Activated CD4-positive, alpha-beta T cell treated with anti-CD3 and anti-CD28 coated beads for 48 hours (primary cell): Measurements from ENCODE around the gene EXOC6B.
"Not testable (repeated sequence)": the region's sequence is repeated elsewhere in the genome, so short reads cannot be mapped to it uniquely, and the experiment has no call there.

Experiments used
- DNase-seq: peaks from one replicate; pipeline ENCODE4 v3.0.0-alpha.2; 2020

EXOC6B gene

DNA sequence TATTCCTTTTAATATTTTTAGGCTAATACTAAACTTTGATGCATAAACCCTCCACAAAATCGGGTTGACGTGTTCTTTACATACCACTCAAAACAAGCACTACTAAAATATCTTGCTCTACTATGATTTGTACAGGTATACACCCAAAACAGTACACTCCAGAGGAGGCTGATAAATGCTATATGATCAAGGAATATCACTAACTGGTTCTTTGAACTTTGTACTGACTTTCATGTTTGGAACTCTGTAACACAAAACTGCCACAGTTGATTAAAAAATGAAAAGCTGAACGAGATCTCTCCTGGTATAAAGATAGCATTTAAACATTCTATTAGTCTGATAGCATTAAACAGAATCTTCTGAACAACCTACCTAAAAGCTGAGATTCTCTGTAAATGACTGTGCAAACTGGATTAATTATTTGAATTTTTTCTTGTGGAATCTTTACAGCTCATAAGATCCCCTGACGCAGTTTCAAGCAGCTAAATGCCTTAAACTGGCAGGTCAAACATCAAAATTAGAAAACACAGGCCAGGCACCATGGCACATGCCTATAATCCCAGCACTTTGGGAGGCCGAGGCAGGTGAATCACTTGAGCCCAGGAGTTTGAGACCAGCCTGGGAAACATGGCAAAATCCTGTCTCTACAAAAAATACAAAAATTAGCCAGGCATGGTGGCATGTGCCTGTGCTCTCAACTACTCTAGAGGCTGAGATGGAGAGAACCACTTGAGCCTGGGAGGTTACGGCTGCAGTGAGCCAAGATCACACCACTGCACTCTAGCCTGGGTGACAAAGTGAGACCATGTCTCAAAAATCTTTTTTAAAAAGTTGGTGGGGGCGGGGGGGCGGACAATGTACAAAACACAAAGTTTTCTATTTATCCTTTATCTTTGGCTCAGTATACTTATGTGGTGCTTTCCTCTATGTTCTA lies 150.6 kb downstream of the EXOC6B start:
- DNase-seq: no peak

DNA sequence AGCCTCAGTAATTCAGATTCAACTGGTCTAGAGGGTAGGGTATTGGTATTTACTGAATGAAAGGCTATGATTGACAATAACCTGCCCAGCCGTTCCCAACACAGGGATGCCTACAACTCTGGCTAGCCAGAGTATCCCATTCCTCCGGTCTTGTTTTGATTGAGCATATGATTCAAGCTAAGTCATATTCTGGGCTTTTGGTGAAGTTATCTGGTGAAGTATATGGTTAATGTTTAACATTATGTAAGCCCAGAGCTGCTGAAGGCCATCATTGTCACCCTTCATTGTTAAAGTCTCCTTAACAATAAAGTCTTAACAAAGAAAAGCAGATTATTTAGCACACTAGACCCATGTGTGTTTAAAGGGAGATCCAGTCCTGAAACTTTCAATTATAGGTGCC lies 152.6 kb downstream of the EXOC6B start:
- no peak for DNase-seq

DNA sequence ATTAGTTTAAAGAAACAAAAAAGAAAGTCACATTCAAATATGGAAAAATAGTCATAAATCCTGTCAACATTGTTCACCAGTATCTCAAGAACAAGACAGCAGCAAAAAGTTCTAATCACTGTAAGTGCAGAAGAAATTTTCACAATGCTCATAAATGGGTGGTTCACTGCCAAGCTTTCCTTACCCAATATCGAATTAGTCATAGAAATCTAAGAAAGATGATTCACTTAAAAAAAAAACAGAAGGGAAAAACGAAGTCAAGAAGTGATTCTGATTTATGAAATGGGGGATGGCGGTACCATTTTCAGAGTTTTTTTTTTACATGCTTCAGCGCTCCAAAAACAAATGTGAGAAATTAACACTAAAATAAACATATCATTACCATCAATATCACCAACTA lies 156.7 kb downstream of the EXOC6B start:
- no peak for DNase-seq

DNA sequence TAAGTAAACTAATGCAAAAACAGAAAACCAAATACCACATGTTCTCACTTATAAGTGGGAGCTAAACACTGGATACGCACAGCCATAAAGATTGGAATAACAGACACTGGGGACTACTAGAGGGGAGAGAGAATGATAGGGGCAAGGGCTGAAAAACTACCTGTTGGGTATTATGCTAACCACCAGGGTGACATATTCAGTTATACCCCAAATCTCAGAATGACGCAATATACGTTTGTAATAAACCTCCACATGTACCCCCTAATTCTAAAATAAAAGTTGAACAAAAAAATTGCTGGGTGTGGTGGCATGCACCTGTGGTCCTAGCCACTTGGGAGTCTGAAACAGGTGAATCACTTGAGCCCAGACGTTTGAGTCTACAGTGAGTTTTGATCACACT lies 157.2 kb downstream of the EXOC6B start:
- DNase-seq: no peak

GRCh38 chr2:72665448-72665847 lies 160.4 kb downstream of the EXOC6B start:
- DNase-seq: no peak

GRCh38 chr2:72661985-72662384 lies 163.8 kb downstream of the EXOC6B start:
- no peak for DNase-seq

DNA sequence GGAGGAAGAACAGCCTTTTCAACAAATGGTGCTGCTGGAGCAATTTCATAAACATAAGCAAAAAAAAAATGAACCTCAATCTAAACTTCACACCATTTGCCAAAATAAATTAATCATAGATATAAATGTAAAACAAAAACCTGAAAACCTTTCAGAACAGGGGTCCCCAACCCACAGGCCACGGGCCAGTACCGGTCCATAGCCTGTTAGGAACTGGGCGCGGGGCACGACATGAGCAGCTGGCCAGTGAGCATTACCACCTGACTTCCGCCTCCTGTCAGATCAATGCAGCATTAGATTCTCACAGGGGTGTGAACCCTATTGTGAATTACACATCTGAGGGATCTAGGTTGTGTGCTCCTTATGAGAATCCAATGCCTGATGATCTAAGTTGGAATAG lies 176.0 kb downstream of the EXOC6B start:
- DNase-seq: no peak

GRCh38 chr2:72641221-72641620 lies 184.6 kb downstream of the EXOC6B start:
- not testable (repeated sequence) for DNase-seq

DNA sequence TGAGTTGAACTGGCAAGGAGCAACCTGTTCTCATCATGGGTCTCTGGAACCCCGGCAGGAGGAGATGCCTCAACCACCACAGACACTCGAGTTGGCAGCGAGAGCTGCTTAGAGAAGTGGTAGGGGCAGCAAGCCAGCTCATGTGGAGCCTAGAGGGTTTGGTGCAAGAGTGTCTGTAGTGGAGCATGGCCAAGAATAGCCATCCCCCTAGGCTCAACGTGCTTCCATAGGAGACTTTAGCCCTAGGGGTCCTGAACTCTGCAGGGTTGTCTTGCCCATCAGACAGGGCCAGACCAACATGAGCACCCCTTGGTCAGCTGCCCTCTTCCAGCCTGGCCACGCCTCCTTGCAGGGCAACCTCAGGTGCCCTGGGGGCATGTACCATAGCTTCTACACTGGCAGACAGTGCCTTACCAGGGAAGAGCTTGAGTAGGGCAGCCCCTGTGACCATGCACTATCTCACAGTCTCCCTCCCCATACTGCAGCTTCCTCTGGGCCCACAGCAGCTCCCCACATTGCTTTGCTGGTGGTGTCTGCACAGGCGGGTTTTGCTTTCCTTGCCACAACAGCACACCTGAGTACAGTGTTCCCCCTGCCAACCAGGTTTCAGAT lies 187.1 kb downstream of the EXOC6B start:
- DNase-seq: no peak

- no peak for DNase-seq
Measured at GRCh38 chr2:72636210-72636609, 189.6 kb downstream of the EXOC6B start.

- no peak for DNase-seq
Measured at GRCh38 chr2:72630767-72631166, 195.1 kb downstream of the EXOC6B start.

GRCh38 chr2:72629062-72629461 lies 196.8 kb downstream of the EXOC6B start:
- DNase-seq: no peak

DNA sequence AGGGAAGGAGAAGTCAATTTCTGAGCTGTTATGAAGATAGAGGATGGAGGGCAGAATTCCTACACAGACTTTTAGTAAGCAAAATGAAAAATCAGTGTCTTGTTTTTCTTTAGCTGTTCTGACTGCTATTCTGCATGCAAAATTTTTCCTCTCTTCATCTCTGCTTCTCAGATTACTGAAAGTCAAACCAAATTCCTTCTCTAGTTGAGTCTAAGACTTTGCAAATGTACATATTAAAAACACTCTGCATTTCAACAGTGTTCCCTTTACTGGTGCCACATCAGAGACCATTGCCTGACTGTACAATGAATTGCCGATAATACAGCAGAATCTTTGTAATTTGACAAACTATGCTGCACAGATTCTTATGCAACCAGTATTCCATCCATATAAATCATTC lies 198.8 kb downstream of the EXOC6B start:
- DNase-seq: no peak

GRCh38 chr2:72625366-72625765 lies 200.5 kb downstream of the EXOC6B start:
- DNase-seq: no peak

DNA sequence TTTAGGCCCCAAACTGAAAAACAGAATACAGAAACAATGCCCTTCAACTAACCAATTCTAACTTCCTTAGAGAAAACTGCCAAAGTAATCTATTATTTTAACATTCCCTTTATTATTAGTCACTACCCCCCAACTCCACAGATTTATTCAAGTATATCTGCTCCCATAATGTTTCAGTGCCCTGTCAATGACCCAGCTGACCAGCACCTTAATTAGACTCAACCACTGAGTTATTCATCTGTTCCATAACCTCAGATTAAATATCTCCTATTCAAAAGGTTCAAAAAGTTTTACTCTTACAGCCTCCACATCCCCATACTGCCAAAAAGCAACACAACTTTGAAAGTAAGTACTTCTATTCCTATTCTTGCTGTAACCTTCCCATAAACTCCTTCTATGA lies 202.4 kb downstream of the EXOC6B start:
- no peak for DNase-seq

DNA sequence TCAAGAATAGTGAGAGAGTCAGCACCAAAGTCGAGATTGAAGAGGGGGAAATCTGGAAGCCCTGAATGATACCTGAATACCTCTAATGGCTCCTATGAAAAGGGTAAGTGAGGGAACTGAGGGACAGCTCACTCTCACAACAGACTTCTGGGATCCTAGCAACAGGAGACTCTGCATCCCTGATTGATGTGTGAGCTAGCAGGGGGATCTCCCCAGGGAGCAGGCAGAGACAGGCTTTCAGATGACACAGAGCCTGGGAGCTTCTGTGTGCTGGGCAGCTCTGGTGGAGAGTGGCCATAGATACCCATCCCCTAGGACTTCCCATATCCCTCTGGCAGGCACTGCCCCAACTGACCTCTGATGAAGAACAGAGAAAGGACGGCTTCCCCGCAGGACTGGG lies 206.2 kb downstream of the EXOC6B start:
- DNase-seq: no peak

GRCh38 chr2:72613931-72614330 lies 211.9 kb downstream of the EXOC6B start:
- DNase-seq: no peak

DNA sequence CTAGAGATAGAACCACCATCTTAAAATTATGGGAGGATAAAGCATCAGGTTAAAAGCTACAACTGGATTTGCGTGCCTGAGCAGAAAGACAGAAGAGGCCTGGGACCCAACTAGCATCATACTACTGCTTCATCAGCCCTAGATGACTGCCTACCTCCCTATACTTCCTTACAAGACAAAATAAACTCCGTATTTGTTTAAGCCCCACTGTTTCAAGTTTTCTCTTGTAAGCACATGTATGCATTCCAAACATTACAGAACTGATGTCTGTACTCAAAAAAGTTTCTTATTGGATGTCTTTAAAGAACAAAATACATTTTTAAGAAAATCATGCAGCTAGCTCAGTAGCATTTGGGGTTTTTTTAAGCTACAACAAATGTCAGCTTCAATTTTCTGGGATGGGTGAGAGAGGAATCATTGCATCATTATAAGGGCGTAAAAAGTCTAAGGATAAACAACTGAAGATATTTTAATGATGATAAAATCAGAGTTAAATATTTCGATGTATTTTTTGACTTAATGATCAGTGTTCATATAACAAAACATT lies 213.1 kb downstream of the EXOC6B start:
- no peak for DNase-seq

- DNase-seq: no peak
Measured at GRCh38 chr2:72607189-72607588, 218.6 kb downstream of the EXOC6B start.

DNA sequence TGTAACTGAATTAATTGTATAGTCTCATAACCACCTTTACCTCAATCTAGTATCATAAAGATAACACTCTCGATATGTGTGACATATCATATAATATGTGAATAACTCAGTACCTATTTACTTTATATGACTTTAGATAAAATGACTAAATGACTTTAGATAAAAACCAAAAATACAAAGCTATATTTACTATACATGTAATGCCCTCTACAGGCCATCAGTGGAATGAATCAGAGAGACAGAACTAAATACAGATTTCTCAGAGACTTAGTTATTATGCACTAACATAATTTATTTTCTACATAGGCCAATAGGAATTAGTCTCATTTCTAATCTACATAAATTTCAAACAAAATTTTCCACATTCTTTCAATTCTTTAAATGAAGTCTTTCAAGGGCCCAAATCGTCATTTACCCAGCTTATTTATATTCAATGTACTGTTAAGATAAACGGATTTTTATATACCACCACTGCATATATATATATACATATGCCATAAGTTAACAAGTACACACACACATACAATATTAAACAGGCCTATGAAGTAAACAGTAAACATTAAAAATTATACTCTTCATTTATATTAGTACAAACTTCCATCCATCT lies 219.9 kb downstream of the EXOC6B start:
- DNase-seq: no peak

DNA sequence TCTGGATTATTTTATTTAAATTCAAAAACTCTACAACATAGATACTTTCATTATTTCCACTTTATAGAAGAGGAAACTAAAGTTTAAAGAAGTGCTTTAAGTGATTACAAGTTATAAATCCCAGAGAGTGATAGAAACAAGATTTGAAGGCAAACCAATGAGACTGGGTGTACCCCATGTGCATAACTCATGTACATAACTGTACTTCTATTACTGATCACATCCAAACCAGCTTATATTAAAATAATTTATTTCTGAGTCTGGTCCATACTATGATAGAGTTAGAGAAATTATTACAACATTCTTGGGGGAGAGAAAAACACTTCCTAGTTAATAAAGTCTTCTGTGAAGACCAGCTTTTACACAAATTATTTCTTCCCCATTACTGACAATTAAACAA lies 221.4 kb downstream of the EXOC6B start:
- DNase-seq: no peak

DNA sequence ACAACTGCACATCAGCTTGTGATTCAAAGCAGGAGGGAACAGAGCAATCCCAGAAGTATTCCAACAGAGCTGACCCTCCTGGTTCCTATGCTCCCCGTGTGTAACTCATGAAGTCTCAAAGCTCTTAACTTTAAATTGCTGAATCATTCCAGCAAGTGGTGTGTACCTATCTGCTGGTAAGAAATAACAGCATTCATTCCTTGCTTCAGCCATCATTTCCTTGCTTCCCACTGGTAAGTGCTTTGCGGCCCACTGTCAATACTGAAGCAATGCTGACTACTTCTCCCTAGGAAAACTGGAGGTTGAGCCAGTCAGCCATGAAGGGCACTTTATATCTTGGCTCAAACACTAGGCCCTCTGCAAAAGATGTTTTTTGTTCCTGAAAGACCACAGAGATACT lies 222.4 kb downstream of the EXOC6B start:
- no peak for DNase-seq

GRCh38 chr2:72602711-72603110 lies 223.1 kb downstream of the EXOC6B start:
- DNase-seq: no peak

DNA sequence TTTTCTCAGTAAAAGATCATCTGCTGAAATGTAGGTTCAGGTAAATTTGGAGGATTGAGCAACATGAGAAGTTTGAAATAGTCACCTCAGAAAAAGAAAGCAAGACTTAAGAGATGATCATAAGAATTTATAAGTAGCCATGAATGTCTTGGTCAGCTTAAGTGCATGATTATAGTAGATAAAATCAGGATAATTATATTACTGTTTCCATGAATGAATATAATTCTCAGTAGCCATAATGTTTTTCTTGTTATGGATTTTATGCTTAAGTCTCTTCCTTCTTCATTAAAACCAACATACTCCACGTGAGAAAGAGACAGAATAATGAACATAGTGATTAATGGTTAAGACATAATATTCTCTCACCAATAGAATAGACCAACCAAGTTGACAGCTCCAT lies 223.7 kb downstream of the EXOC6B start:
- no peak for DNase-seq
